Measurements from ENCODE around the gene MAPK4.
"Not testable (repeated sequence)": the region's sequence is repeated elsewhere in the genome, so short reads cannot be mapped to it uniquely, and the experiment has no call there.

MAPK4 gene

GRCh38 chr18:50559752-50560680 is at the start of gene MAPK4:
TSS of gene MAPK4 (plus strand) at chr18:50560087. CDS start at chr18:50663959, 103,872 bp downstream.
- no peak for TF ChIP-seq LEF1 (IDR thresholded peaks at IDR 0.05; ENCODE audit: borderline replicate concordance)
- TF ChIP-seq CTBP1 (IDR thresholded peaks at IDR 0.05; ENCODE audit: borderline replicate concordance) = no peak
- no peak for TF ChIP-seq SP1 (IDR thresholded peaks at IDR 0.05)
- TF ChIP-seq BHLHE40 (IDR thresholded peaks at IDR 0.05; ENCODE audit: borderline replicate concordance) = no peak
- no peak for TF ChIP-seq FOXK2 (IDR thresholded peaks at IDR 0.05)
- peak; percentile 8; the same call in 1 of the 2 replicates for TF ChIP-seq L3MBTL2 (conservative IDR thresholded peaks at IDR 0.05)
- no peak for TF ChIP-seq FOXM1 (IDR thresholded peaks at IDR 0.05; ENCODE audit: borderline replicate concordance)
- CTCF ChIA-PET = interaction anchor here (0.7 kb wide), 1 partner anchor 10 kb away, joined by 3 read pairs; no protein-coding TSS in a partner anchor
- POLR2A ChIA-PET = interaction anchor here (1.1 kb wide), 1 partner anchor 261 kb away, joined by 3 read pairs; no protein-coding TSS in a partner anchor
- peak; percentile 52 for DNase-seq (ENCODE audit: extremely low spot score)

- DNase-seq (ENCODE audit: extremely low spot score); POLR2A ChIA-PET; CTCF ChIA-PET: not testable (repeated sequence)
Measured at GRCh38 chr18:50517277-50517676, 42.6 kb upstream of the MAPK4 start.

- TF ChIP-seq HDGF (IDR thresholded peaks at IDR 0.05; ENCODE audit: borderline replicate concordance) = no peak
- no peak for TF ChIP-seq L3MBTL2 (conservative IDR thresholded peaks at IDR 0.05)
- no peak for TF ChIP-seq NFRKB (IDR thresholded peaks at IDR 0.05)
- TF ChIP-seq FOXM1 (IDR thresholded peaks at IDR 0.05; ENCODE audit: borderline replicate concordance) = no peak
- TF ChIP-seq ZNF384 (IDR thresholded peaks at IDR 0.05) = no peak
- TF ChIP-seq SP1 (IDR thresholded peaks at IDR 0.05) = no peak
- ChIA-PET POLR2A (no interaction called here), CTCF (no interaction called here)
- no peak for DNase-seq (ENCODE audit: extremely low spot score)
Measured at GRCh38 chr18:50518787-50519546, 40.9 kb upstream of the MAPK4 start.

GRCh38 chr18:50523165-50523564 is 36.7 kb upstream of the MAPK4 start:
- POLR2A ChIA-PET = no interaction called here
- no peak for DNase-seq (ENCODE audit: extremely low spot score)
- TF ChIP-seq ELF4 (IDR thresholded peaks at IDR 0.05) = no peak
- no peak for TF ChIP-seq CTBP1 (IDR thresholded peaks at IDR 0.05; ENCODE audit: borderline replicate concordance)
- TF ChIP-seq ARNT (IDR thresholded peaks at IDR 0.05) = no peak
- no peak for TF ChIP-seq LEF1 (IDR thresholded peaks at IDR 0.05; ENCODE audit: borderline replicate concordance)
- no peak for TF ChIP-seq FOXM1 (IDR thresholded peaks at IDR 0.05; ENCODE audit: borderline replicate concordance)
- TF ChIP-seq HDGF (IDR thresholded peaks at IDR 0.05; ENCODE audit: borderline replicate concordance) = no peak
- no peak for TF ChIP-seq TARDBP (IDR thresholded peaks at IDR 0.05)
- TF ChIP-seq ZNF384 (IDR thresholded peaks at IDR 0.05) = no peak
- no peak for TF ChIP-seq L3MBTL2 (conservative IDR thresholded peaks at IDR 0.05)
- no peak for TF ChIP-seq BHLHE40 (IDR thresholded peaks at IDR 0.05; ENCODE audit: borderline replicate concordance)
- no peak for TF ChIP-seq FOXA1 (IDR thresholded peaks at IDR 0.05)
- TF ChIP-seq SUZ12 (IDR thresholded peaks at IDR 0.05) = no peak
- TF ChIP-seq SP1 (IDR thresholded peaks at IDR 0.05) = no peak
- no peak for TF ChIP-seq FOXK2 (IDR thresholded peaks at IDR 0.05)
- TF ChIP-seq NFRKB (IDR thresholded peaks at IDR 0.05) = no peak
- CTCF ChIA-PET = no interaction called here

- TF ChIP-seq ELF4 (IDR thresholded peaks at IDR 0.05) (no peak), TARDBP (IDR thresholded peaks at IDR 0.05) (no peak), L3MBTL2 (conservative IDR thresholded peaks at IDR 0.05) (no peak), FOXA1 (IDR thresholded peaks at IDR 0.05) (no peak)
- ChIA-PET CTCF (no interaction called here), POLR2A (no interaction called here)
- DNase-seq (ENCODE audit: extremely low spot score) = no peak
Measured at GRCh38 chr18:50527636-50528307, 32.1 kb upstream of the MAPK4 start.

- ChIA-PET CTCF (no interaction called here), POLR2A (no interaction called here)
- no peak for TF ChIP-seq HDGF (IDR thresholded peaks at IDR 0.05; ENCODE audit: borderline replicate concordance)
- no peak for TF ChIP-seq ELF4 (IDR thresholded peaks at IDR 0.05)
- no peak for TF ChIP-seq NFRKB (IDR thresholded peaks at IDR 0.05)
- no peak for TF ChIP-seq SUZ12 (IDR thresholded peaks at IDR 0.05)
- no peak for TF ChIP-seq BHLHE40 (IDR thresholded peaks at IDR 0.05; ENCODE audit: borderline replicate concordance)
- TF ChIP-seq FOXM1 (IDR thresholded peaks at IDR 0.05; ENCODE audit: borderline replicate concordance) = no peak
- TF ChIP-seq ARNT (IDR thresholded peaks at IDR 0.05) = no peak
- TF ChIP-seq L3MBTL2 (conservative IDR thresholded peaks at IDR 0.05) = no peak
- no peak for TF ChIP-seq FOXA1 (IDR thresholded peaks at IDR 0.05)
- TF ChIP-seq SP1 (IDR thresholded peaks at IDR 0.05) = no peak
- no peak for TF ChIP-seq FOXK2 (IDR thresholded peaks at IDR 0.05)
- no peak for TF ChIP-seq LEF1 (IDR thresholded peaks at IDR 0.05; ENCODE audit: borderline replicate concordance)
- no peak for TF ChIP-seq TARDBP (IDR thresholded peaks at IDR 0.05)
- no peak for TF ChIP-seq ZNF384 (IDR thresholded peaks at IDR 0.05)
- no peak for TF ChIP-seq PKNOX1 (IDR thresholded peaks at IDR 0.05)
- DNase-seq (ENCODE audit: extremely low spot score) = no peak
Measured at GRCh38 chr18:50528806-50529205, 31.1 kb upstream of the MAPK4 start.

GRCh38 chr18:50533822-50534221 is 26.1 kb upstream of the MAPK4 start:
- POLR2A ChIA-PET; CTCF ChIA-PET; DNase-seq (ENCODE audit: extremely low spot score): not testable (repeated sequence)

GRCh38 chr18:50544476-50544875 is 15.4 kb upstream of the MAPK4 start:
- CTCF ChIA-PET = interaction anchor here (0.6 kb wide), 1 partner anchor 30 kb away, joined by 3 read pairs; no protein-coding TSS in a partner anchor
- DNase-seq (ENCODE audit: extremely low spot score); POLR2A ChIA-PET: not testable (repeated sequence)

Data from HEK293T (cell line).